Osteocyte (in vitro differentiated cells): Measurements from ENCODE around the gene KCNN3. TPM values are rescaled to one million over a fixed set of nuclear protein-coding genes. Genes with fewer than 3 reads are reported as not detected.

ENCODE experiments used
- DNase-seq: peaks from one replicate; pipeline ENCODE4 v3.0.0; 2021; ENCODE audit warnings: mixed read lengths; ENCODE audit not compliant: unreplicated experiment; ENCODE audit errors: extremely low spot score
- H3K27ac Mint-ChIP-seq: one replicate; pipeline ENCODE4 v1.8.0; 2021; ENCODE audit warnings: mild to moderate bottlenecking, mixed read lengths; ENCODE audit not compliant: unreplicated experiment
- H3K27me3 Mint-ChIP-seq: one replicate; pipeline ENCODE4 v1.8.0; 2021; ENCODE audit warnings: mixed read lengths; ENCODE audit not compliant: unreplicated experiment
- H3K36me3 Mint-ChIP-seq: one replicate; pipeline ENCODE4 v1.8.0; 2021; ENCODE audit warnings: mixed read lengths; ENCODE audit not compliant: unreplicated experiment
- H3K4me1 Mint-ChIP-seq: one replicate; pipeline ENCODE4 v1.8.0; 2021; ENCODE audit warnings: mixed read lengths; ENCODE audit not compliant: unreplicated experiment
- H3K4me3 Mint-ChIP-seq: one replicate; pipeline ENCODE4 v1.8.0; 2021; ENCODE audit warnings: mild to moderate bottlenecking, moderate library complexity, mixed read lengths; ENCODE audit not compliant: unreplicated experiment
- H3K9me3 Mint-ChIP-seq: one replicate; pipeline ENCODE4 v1.8.0; 2021; ENCODE audit warnings: mixed read lengths; ENCODE audit not compliant: unreplicated experiment
- total RNA-seq: library from RNA; stranded (reverse); gene quantifications from 2 replicates; pipeline ENCODE4 v1.2.1, GENCODE V29; 2021
- TF ChIP-seq, protein P1 (sequence below): fragments of 200-600 bp; sonication (generic); IDR thresholded peaks from 2 replicates; pipeline ENCODE4 v1.5.0; 2021; ENCODE audit warnings: antibody characterized with exemption, mild to moderate bottlenecking, moderate library complexity

Gene KCNN3
- total RNA-seq, 1 donor from 2014 or later: 0.16 TPM

DNA sequence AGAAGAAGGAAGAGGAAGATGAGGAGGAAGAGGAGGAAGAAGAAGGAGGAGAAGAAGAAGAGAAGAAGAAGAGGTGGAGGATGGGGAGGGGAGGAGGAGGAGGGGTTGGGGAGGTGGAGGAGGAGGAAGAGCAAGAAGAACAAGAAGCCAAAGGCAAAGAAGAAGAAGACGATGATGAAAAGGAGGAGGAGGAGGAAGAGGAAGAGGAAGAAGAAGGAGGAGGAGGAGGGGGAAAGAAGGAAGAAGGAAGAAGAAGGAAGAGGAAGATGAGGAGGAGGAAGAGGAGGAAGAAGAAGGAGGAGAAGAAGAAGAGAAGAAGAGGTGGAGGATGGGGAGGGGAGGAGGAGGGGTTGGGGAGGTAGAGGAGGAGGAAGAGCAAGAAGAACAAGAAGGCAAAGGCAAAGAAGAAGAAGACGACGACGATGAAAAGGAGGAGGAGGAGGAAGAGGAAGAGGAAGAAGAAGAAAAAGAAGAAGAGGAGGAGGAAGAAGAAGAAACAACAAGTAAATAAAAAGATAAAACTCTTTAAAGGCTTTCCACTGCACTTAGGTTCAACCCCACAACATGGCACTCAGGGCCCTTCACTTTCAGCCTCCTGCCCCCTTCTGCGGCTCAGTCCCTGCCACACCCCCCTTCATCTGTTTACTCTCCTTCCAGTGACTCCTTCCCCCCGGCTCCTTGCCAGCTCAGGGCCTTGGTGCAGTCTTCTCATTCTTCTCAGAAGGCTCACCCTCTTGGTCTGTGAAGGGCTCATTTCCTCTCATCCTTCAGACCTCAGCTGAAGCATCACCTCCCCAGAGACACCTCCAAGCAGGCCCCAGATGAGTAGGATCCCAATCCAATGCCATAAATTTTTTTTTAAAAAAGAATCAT is 114.0 kb downstream of the KCNN3 start:
- Mint-ChIP-seq H3K4me1 (peaks cover 2% of the 10 kb centered on the region), H3K27ac (no peak overlapping the region), H3K9me3 (no peaks in the 10 kb centered on the region), H3K4me3 (no peak overlapping the region), H3K36me3 (no peaks in the 10 kb centered on the region), H3K27me3 (peaks cover 69% of the 10 kb centered on the region)
- TF ChIP-seq, protein P1, sequence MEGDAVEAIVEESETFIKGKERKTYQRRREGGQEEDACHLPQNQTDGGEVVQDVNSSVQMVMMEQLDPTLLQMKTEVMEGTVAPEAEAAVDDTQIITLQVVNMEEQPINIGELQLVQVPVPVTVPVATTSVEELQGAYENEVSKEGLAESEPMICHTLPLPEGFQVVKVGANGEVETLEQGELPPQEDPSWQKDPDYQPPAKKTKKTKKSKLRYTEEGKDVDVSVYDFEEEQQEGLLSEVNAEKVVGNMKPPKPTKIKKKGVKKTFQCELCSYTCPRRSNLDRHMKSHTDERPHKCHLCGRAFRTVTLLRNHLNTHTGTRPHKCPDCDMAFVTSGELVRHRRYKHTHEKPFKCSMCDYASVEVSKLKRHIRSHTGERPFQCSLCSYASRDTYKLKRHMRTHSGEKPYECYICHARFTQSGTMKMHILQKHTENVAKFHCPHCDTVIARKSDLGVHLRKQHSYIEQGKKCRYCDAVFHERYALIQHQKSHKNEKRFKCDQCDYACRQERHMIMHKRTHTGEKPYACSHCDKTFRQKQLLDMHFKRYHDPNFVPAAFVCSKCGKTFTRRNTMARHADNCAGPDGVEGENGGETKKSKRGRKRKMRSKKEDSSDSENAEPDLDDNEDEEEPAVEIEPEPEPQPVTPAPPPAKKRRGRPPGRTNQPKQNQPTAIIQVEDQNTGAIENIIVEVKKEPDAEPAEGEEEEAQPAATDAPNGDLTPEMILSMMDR: no peak
- DNase-seq: no peak

DNA sequence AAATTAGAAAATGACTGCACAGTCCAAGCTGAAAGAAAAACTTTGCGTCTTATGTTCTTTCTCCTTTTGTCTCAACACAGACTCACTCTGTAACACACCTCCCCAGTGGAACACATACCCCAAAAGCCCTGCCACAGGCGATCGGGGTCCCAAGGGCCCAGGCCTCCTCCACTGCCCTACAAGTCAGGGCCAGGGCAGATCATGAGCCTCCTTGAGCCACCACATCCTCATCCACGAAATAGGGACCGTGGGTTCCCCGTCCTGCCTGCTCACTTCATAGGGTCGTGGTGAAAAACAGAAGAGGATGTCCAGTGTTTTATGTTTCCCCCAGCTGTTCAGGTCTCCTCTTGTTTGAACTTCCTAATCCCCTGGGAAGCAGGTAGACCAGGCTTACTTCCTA is 116.7 kb downstream of the KCNN3 start:
- Mint-ChIP-seq H3K36me3 (no peaks in the 10 kb centered on the region), H3K4me3 (no peak overlapping the region), H3K4me1 (peaks cover 8% of the 10 kb centered on the region), H3K27me3 (peaks cover 75% of the 10 kb centered on the region), H3K9me3 (no peaks in the 10 kb centered on the region), H3K27ac (no peak overlapping the region)
- TF ChIP-seq, protein P1: no peak
- DNase-seq: no peak

DNA sequence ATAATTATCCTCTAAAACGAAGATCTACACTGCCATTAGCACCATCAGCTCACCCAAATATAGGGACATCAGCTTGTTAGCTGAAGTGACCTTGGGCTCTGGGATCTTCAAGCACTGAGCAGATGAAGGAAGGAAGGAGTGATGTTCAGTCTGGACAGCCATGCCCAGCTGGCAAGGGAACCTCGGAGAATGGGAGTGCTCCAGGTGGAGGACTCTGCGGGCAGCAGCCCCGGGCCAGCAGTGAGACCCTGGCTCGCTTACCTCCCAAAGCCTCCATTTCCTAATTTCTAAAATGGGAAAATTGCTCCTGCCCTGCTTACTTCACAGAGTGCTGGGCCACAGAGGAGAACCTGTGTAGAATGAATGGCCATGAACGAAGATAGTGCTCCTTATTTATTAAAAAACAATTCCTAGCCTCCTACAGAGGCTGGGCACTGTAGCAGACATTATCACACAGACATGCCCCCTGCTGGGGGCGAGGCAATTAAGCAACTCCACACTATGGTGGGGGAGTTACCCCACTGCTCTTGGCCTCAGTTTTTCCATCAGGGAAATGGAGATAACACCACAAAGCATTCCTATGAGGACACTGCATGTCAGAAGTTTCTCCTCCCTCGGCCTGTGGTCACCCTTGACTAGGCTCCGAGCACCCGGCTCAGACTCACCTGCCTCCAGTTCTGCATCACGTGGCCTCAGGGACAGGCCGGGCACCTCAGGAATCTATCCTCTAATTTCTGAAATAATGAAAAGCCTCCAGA is 117.6 kb downstream of the KCNN3 start:
- H3K4me3 Mint-ChIP-seq: no peak overlapping the region
- H3K27ac Mint-ChIP-seq: no peak overlapping the region
- TF ChIP-seq, protein P1: no peak
- no peak for DNase-seq
- peaks cover 15% of the 10 kb centered on the region for H3K4me1 Mint-ChIP-seq
- no peaks in the 10 kb centered on the region for H3K9me3 Mint-ChIP-seq
- H3K36me3 Mint-ChIP-seq: no peaks in the 10 kb centered on the region
- H3K27me3 Mint-ChIP-seq: peaks cover 77% of the 10 kb centered on the region

DNA sequence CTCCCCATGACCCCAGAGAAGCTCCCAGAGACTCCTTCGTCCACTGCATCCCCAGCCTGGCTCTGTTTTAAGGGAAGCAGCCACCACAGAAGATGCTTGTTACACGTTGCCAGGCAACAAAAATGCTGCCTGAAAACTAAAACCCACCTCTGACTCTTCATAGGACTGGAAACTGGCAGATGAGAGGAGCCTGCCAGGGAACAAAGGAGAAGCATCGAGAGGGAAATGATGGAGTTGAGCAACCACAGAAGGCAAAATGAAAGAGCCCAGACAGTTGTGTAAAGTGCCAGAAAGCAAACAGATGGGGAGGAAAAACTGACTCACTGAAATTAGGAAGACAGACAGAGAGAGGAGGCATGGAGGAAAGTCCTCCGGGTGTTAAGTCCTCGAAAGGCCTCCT is 118.4 kb downstream of the KCNN3 start:
- TF ChIP-seq, protein P1: no peak
- H3K27ac Mint-ChIP-seq: no peak overlapping the region
- H3K36me3 Mint-ChIP-seq: no peaks in the 10 kb centered on the region
- peaks cover 81% of the 10 kb centered on the region for H3K27me3 Mint-ChIP-seq
- H3K9me3 Mint-ChIP-seq: no peaks in the 10 kb centered on the region
- H3K4me1 Mint-ChIP-seq: peaks cover 15% of the 10 kb centered on the region
- no peak for DNase-seq
- no peak overlapping the region for H3K4me3 Mint-ChIP-seq
